Measurements from ENCODE around the gene CCDC28A.

CCDC28A gene

GRCh38 chr6:138795809-138796603, 22.4 kb downstream of the CCDC28A start, which contains the start of gene ECT2L:
TSS of gene ECT2L (plus strand) at chr6:138796087. CDS start at chr6:138813275, 17,188 bp downstream.
- no peak for DNase-seq (ENCODE audit: low read depth in 3 of 3)

GRCh38 chr6:138796771-138797170, 23.2 kb downstream of the CCDC28A start:
- no peak for DNase-seq (ENCODE audit: low read depth in 3 of 3)

- DNase-seq (ENCODE audit: low read depth in 3 of 3), result no peak
These were observed 24.4 kb downstream of the CCDC28A start for GRCh38 chr6:138797806-138798446.

GRCh38 chr6:138800377-138801150, 27.0 kb downstream of the CCDC28A start:
- DNase-seq (ENCODE audit: low read depth in 3 of 3), result no peak

DNA sequence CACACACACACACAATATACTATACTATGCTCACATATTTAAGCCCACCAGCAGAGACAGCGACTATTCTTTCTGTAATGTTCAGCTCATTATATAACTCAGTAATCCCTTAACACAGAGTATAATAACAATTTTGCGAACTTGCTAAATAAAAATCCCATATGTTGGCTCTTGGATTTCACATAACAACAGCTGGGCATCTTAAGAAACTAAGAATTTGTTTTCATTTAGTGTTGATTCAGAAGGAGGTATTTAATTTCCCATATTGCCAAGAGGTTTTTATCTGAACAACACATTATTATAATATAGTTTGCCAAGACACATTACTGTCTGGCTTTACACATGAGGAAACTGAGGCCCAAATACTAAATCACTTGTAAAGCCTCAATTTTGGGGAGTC, 29.8 kb downstream of the CCDC28A start:
- DNase-seq (ENCODE audit: low read depth in 3 of 3), result no peak

GRCh38 chr6:138803861-138804260, 30.3 kb downstream of the CCDC28A start:
- DNase-seq (ENCODE audit: low read depth in 3 of 3), result no peak

GRCh38 chr6:138805016-138805765, 31.6 kb downstream of the CCDC28A start:
- no peak for DNase-seq (ENCODE audit: low read depth in 3 of 3)

DNA sequence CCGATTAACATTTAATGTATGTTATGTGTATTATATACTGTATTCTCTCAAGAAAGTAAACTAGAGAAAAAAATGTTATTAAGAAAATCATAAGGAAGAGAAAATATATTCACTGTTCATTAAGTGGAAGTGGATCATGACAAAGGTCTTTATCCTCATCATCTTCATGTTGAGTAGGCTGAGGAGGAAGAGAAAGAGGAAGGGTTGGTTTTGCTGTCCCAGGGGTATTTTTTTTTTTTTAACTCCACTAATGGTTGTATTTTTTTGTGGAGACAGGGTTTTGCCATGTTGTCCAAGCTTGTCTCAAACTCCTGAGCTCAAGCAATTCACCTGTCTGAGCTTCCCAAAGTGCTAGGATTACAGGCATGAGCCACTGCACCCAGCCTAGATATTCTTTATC, 33.3 kb downstream of the CCDC28A start:
- no peak for DNase-seq (ENCODE audit: low read depth in 3 of 3)

DNA sequence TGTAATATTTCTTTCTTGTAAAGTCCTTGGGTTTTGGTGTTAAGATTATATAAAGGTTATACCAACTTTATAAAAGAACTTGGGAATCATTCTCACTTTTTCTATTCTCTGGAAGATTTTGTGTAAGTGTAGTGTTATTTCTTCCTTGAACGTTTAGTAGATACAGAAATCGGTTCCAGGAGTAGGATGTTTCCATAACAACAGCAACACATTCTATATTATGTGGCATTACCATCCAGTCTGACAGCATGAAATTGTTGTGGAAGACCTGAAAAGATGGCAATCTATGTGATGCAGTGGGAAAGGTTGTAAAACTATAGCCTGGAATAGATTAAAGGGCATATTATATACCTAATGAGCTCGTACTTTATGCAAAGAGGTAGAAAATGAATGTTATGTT, 36.1 kb downstream of the CCDC28A start:
- no peak for DNase-seq (ENCODE audit: low read depth in 3 of 3)

DNA sequence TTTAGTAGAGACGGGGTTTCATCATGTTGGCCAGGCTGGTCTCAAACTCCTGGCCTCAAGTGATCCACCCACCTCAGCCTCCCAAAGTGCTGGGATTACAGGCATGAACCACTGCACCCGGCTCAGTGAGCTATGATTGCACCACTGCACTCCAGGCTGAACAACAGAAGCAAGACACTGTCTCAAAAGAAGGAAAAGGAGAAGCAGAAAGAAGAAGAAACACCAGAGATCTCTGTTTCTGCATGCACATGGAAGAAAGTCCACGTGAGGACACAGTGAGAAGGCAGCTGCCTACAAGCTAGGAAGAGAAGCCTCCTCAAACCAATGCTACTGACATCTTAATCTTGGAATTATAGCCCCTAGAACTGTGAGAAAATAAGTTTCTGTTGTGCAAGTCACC, 38.3 kb downstream of the CCDC28A start:
- DNase-seq (ENCODE audit: low read depth in 3 of 3), result no peak

DNA sequence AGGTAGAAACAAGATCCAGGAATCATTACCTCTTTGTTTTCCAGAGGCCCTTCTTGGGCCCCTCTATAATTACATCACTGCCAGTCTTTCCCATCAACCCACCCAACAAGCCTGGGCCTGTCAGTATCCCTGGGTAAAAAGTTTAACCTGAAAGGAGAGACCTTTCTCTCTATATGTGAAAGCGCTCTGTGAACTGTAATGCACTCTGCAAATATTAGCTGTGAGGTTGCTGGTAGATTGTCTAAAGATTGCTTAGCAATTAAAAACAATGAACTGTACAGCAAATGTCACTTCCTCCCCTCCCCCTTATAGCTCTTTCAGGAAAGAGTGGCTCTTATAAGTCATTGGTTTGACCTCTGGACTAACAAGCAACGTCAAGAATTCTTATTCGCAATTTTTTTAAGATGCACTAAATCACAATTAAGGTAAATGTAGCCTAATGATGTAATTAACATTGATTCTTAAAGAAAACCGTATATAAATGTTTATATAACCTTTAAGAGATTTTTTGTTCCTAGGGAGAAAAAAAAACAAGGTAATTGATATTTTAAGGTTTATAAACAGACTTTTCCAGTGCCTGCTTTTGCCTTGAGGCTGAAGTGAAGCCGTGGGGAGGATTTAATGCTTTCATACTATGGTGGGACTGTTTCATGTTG, 40.7 kb downstream of the CCDC28A start:
- no peak for DNase-seq (ENCODE audit: low read depth in 3 of 3)

- no peak for DNase-seq (ENCODE audit: low read depth in 3 of 3)
These were observed 41.7 kb downstream of the CCDC28A start for GRCh38 chr6:138815221-138815620.

- no peak for DNase-seq (ENCODE audit: low read depth in 3 of 3)
These were observed 42.4 kb downstream of the CCDC28A start for GRCh38 chr6:138815797-138816528.

GRCh38 chr6:138817799-138818198, 44.2 kb downstream of the CCDC28A start:
- DNase-seq (ENCODE audit: low read depth in 3 of 3), result no peak

- DNase-seq (ENCODE audit: low read depth in 3 of 3), result no peak
These were observed 45.1 kb downstream of the CCDC28A start for GRCh38 chr6:138818496-138819194.

- no peak for DNase-seq (ENCODE audit: low read depth in 3 of 3)
These were observed 48.0 kb downstream of the CCDC28A start for GRCh38 chr6:138821519-138821918.

DNA sequence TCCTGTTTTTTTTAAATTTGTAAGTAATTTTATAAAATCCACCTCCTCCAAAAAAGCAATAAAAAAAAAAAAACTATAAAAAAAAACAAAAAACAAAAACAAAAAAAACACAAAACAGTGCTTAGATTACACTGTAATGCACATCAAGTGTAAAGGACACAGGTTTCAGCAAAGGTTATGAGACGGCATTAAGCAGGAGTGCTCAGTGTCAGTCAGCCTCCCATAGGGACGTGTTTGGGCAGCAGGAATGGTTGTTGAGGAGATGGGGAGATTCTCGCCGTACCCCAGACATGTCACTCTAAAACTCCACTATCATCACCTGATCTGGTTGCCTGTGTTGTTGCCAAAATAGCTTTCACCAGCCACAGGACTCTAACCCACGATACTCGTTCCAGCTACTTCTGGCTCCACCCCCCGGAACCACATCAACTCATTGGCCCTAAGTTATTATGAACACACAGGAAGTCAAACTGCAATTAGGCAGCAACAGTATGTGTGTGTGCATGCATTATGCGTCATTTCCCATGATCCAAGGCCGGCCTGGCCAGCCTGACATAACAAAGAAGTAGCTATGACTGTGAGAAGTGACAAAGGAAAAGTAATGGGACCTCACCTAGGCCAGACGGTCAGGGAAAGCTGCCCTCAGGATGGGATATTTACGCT, 51.0 kb downstream of the CCDC28A start:
- DNase-seq (ENCODE audit: low read depth in 3 of 3), result no peak

- no peak for DNase-seq (ENCODE audit: low read depth in 3 of 3)
These were observed 56.7 kb downstream of the CCDC28A start for GRCh38 chr6:138830248-138830647.

DNA sequence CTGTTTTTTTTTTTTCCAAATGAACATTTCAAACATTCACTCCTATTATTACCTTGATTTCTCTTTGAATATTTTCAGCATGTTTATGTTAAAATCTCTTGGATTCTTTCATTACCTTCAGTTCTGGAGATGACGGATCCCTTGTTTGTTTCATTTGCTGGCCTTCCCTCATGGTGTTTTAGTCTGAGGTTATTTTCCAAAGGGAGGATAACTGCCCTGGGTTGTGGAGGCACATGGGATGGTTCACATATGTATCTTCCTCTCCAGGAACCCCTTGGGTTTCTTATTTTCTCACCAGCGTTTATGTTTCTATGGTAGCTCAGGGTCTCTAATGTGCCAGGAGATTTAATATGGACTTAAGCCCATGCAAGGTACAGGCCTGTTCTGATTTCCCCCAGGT, 58.6 kb downstream of the CCDC28A start:
- no peak for DNase-seq (ENCODE audit: low read depth in 3 of 3)
